NCI-H510A (cell line): ENCODE data around the gene TMEM39B.
"Not testable (repeated sequence)": the region's sequence is repeated elsewhere in the genome, so short reads cannot be mapped to it uniquely, and the experiment has no call there.

ENCODE experiments used
- DNase-seq: peaks from one replicate; lab custom pipeline; 2025; lab: John Stamatoyannopoulos, UW

Gene TMEM39B

GRCh38 chr1:32072622-32073298, at the start of gene TMEM39B:
TSS of gene TMEM39B (plus strand) at chr1:32072939. CDS start at chr1:32073048, 109 bp downstream.
- peak; percentile 93 for DNase-seq

DNA sequence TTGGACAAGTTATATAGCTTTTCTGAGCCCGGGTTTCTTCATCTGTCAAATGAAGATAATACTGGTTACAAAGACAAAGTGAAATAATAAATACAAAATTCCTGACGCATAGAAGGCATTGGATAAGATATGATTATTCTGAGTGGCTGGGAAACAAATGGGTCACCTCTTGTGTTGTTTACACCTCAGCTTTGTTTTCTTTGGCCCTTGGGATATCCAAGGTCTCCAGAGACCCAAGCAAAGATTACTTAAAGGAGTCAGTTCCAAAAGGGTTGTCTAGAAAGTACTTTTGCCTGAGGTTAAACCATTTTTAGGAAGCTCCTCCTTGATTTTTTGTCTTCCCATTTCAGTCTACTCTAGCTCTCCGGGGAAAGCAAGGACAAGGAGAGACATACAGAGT, 49.4 kb upstream of the TMEM39B start:
- no peak for DNase-seq

DNA sequence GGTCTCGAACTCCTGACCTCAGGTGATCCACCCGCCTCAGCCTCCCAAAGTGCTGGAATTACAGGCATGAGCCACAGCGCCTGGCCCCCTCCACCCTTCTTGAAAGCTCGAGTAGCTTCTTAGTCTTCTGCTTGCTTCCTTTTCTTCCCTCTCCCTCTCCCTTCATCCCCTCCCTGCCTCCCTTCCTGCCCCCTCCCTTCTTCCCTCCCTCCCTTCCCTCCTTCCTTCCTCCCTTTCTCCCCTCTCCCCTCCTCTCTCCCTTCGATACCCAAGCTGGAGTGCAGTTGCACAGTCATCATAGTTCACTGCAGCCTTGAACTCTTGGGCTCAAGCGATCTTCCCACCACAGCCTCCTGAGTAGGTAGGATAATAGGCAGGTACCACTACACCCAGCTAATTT, 47.2 kb upstream of the TMEM39B start:
- no peak for DNase-seq

DNA sequence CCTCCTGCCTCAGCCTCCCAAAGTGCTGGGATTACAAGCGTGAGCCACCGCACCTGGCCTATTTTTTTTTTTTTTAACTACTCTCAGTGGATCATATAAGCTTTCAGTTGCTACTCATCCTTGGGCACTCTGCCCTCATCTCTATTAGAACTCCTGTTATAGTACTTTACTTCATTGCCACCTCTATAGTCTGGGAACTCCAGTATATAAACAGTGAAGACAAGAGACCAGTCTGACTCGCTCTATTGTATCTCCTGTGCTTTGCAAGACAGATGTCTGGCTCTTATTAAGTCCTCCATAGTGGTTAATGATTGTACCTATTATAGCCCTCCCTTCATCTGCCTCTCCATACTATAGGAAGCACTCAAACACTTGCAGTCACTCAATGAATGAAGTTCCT, 44.0 kb upstream of the TMEM39B start:
- DNase-seq = no peak

DNA sequence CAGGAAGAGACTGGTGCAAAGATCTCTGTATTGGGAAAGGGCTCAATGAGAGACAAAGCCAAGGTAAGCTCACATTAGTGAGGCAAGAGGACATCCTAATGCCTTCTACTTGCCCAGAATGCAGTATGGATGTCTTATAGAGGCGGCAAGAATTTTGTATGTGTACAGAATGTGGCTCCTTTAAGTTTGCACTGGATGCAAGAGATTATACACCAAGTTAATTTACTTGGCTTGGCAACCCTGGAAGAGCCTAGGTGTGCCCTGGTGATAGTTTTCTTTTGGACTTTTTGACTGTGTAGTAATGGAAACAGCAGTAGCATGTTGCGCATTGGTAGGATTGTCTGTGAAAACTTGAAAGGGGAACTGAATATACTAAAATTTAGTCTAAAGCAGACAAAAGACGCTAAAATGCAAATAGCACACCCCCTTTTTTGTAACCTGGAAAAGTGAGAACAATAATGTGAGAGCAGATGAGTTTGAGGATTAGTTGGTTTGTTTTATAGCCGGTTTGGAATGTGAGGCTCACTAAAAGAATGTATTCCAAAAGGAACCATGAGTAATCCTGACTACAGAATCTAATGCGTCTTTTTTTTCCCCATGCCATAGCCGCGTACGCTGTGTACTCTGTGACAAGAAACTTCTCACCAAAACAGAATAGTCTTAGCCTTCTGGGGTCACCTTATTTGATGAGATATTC, 41.0 kb upstream of the TMEM39B start:
- no peak for DNase-seq

GRCh38 chr1:32032275-32032615, 40.5 kb upstream of the TMEM39B start:
- DNase-seq = no peak

- DNase-seq = no peak
These were observed 37.6 kb upstream of the TMEM39B start for GRCh38 chr1:32035119-32035518.

DNA sequence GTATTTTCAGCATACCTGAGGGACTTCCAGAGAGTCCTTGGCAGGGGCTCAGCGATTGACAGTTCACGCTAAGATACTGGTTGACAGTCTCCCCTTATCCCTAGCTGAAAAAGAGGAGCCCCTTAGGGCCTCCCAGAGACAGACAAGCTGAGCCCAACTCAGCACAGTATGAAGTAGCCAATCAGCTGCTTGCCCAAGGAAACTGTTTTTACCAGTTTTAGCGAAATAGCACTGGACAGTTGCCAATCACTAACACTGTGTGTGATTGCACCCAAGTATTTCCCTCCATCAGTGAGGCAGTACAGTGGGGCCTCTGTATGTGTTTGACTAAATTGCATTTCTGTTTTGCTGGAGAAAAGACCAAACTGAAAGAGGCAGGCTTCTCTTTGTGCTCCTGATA, 32.0 kb upstream of the TMEM39B start:
- no peak for DNase-seq

- no peak for DNase-seq
These were observed 30.4 kb upstream of the TMEM39B start for GRCh38 chr1:32042330-32042729.

DNA sequence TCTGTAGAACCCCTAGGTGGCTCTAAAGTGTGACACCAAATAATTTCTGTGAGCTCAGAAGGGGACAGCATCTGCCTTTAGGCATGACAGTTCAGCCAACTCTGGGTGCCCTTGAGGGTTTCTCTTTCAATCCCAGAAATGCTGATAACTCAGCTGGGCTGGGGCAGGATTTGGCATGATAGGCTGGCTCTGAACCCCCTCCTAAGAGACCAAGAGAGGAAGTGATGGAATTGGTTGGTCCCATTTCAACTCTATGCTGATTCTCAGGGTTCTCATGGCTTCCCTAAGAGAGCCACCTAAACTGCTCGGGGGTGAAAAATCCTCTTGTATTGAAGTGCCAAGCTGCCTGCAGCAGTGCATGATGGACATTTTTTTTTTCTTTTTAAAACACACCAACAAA, 28.5 kb upstream of the TMEM39B start:
- no peak for DNase-seq

GRCh38 chr1:32045772-32046171, 27.0 kb upstream of the TMEM39B start:
- no peak for DNase-seq

GRCh38 chr1:32047701-32048100, 25.0 kb upstream of the TMEM39B start:
- no peak for DNase-seq

- no peak for DNase-seq
These were observed 24.3 kb upstream of the TMEM39B start for GRCh38 chr1:32048440-32048839.

GRCh38 chr1:32051706-32052105, 21.0 kb upstream of the TMEM39B start:
- DNase-seq = no peak

DNA sequence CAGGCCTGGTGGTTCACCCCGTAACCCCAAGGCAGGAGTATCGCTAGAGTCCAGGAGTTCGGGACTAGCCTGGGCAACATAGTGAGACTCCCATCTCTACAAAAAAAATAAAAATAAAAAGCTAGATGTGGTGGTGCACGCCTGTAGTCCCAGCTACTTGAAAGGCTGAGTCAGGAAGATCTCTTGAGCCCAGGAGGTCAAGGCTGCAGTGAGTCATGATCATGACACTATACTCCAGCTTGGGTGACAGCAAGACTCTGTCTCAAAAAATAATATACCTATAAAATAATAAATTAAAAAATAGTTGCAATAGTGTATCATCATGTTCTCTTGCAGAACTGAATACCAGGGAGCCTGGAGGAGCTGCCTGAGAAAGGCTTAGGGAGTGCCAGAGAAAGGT, 19.9 kb upstream of the TMEM39B start:
- no peak for DNase-seq

DNA sequence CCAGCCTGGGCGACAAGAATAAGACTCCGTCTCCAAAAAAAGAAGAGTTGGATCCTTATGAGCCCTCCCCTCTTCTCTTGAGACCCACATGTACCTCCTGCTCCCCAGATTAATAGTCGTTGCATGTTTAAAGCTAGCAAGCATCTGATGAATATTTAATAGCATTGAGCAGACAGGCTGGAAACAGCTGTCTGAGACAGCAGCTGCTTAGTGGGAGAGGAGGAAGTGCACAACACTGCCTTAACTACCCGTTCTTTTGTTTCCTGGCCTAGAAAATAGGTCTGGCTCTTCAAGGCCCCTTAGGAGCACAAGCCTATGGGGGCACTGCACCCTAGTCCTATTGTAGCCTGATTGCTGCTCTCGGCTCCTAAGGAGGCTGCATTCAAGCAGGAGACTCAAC, 17.3 kb upstream of the TMEM39B start:
- DNase-seq = no peak

- no peak for DNase-seq
These were observed 16.1 kb upstream of the TMEM39B start for GRCh38 chr1:32056598-32056997.

GRCh38 chr1:32060914-32061313, 11.8 kb upstream of the TMEM39B start:
- no peak for DNase-seq

GRCh38 chr1:32062867-32063230, 9.9 kb upstream of the TMEM39B start:
- no peak for DNase-seq

- DNase-seq = no peak
These were observed 9.5 kb upstream of the TMEM39B start for GRCh38 chr1:32063261-32063681.

- DNase-seq = not testable (repeated sequence)
These were observed 6.9 kb upstream of the TMEM39B start for GRCh38 chr1:32065613-32066488.

DNA sequence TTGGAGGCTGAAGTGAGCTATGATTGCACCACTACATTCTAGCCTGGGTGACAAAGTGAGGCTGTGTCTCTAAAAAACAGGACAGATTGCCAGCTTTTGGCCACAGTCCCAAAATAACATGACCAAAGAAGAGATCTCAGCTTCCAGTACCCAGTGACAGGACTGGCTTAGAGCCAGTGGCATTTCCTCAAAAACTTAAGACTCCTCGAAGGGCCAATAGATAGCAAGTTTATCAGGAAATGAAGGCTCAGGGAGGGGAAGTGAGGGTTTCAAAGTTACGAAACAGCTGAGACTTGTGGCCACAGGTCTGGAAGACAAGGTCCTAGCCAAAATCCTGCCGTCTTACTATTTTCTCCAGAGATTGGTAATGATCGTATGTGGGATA, 6.3 kb upstream of the TMEM39B start:
- DNase-seq = no peak

DNA sequence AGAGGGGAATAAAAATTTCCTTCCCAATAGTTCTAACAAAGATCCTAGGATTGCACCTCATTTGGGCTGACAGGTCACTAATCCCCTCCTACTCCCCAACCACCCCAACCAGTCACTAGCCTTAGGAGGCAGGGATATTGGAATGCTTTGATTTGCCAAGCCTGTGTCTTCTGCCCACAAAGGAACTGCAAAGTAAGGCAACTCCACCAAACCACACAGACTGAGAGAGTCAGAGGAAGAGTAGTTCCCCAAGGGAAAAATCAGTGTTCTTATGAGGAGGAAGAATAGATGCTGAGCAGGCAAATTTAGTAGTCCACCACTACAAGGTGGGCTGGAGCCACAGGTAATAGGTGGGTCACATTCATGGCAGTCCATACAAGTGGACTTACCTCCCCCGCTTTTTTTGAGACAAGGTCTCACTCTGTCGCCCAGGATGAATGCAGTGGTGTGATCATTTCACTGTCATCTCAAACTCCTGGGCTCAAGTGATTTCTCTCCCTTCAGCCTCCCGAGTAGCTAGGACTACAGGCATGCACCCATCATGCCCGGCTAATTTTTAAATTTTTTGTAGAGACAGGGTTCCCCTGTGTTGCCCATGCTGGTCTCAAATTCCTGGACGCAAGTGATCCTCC, 3.7 kb upstream of the TMEM39B start:
- no peak for DNase-seq
